GM23338 (cell line): ENCODE data around the gene PKD1. TPM values are rescaled to one million over a fixed set of nuclear protein-coding genes. Genes with fewer than 3 reads are reported as not detected.

Experiments used
- ATAC-seq: fragments of 200-7000 bp; cut with Tn5 transposase; 3 replicates; pipeline ENCODE4 v1.9.1; 2020
- DNase-seq: peaks from one replicate; pipeline ENCODE4 v3.0.0-alpha.2; 2015; ENCODE audit warnings: low spot score
- H2AFZ ChIP-seq: fragments of 200-600 bp; sonication (generic); 2 replicates; pipeline ENCODE4 v1.8.0; 2016; ENCODE audit warnings: antibody characterized with exemption, mild to moderate bottlenecking, moderate library complexity
- H3F3A ChIP-seq: fragments of 200-600 bp; sonication (generic); replicated peaks from 2 replicates; pipeline ENCODE4 v1.8.0; 2017; ENCODE audit warnings: antibody characterized with exemption, mixed run types, low read depth
- H3K27ac ChIP-seq: fragments of 200-600 bp; sonication (generic); 2 replicates; pipeline ENCODE4 v1.6.1; 2016; ENCODE audit warnings: low read depth
- H3K27me3 ChIP-seq: fragments of 200-600 bp; sonication (generic); 2 replicates; pipeline ENCODE4 v1.8.0; 2016; ENCODE audit warnings: mild to moderate bottlenecking, mixed run types, moderate library complexity; ENCODE audit not compliant: insufficient read depth
- H3K36me3 ChIP-seq: fragments of 200-600 bp; sonication (generic); 2 replicates; pipeline ENCODE4 v1.8.0; 2016; ENCODE audit warnings: mild to moderate bottlenecking; ENCODE audit not compliant: insufficient read depth
- H3K4me1 ChIP-seq: fragments of 200-600 bp; sonication (generic); 2 replicates; pipeline ENCODE4 v1.8.0; 2016; ENCODE audit warnings: mild to moderate bottlenecking, moderate library complexity; ENCODE audit not compliant: insufficient read depth
- H3K4me2 ChIP-seq: fragments of 200-600 bp; sonication (generic); 2 replicates; pipeline ENCODE4 v1.7.1; 2017; ENCODE audit warnings: mixed run types
- H3K4me3 ChIP-seq: fragments of 200-600 bp; sonication (generic); 2 replicates; pipeline ENCODE4 v1.6.1; 2016; ENCODE audit warnings: mixed run types
- H3K79me2 ChIP-seq: fragments of 200-600 bp; sonication (generic); replicated peaks from 2 replicates; pipeline ENCODE4 v1.8.0; 2017; ENCODE audit warnings: mild to moderate bottlenecking; ENCODE audit not compliant: insufficient read depth
- H3K9me2 ChIP-seq: fragments of 200-600 bp; sonication (generic); 2 replicates; pipeline ENCODE4 v1.8.0; 2017; ENCODE audit not compliant: insufficient read depth
- H4K20me1 ChIP-seq: fragments of 200-600 bp; sonication (generic); replicated peaks from 2 replicates; pipeline ENCODE4 v1.8.0; 2017; ENCODE audit warnings: mild to moderate bottlenecking; ENCODE audit not compliant: insufficient read depth
- H3K27ac Mint-ChIP-seq: 2 replicates; pipeline ENCODE4 v1.8.0; 2020; ENCODE audit warnings: inconsistent platforms, mild to moderate bottlenecking, moderate library complexity, mixed read lengths
- H3K27me3 Mint-ChIP-seq: 3 replicates; pipeline ENCODE4 v1.8.0; 2022; ENCODE audit warnings: low read depth, mild to moderate bottlenecking, moderate library complexity, mixed read lengths, inconsistent platforms; ENCODE audit not compliant: insufficient read depth, poor library complexity
- H3K36me3 Mint-ChIP-seq: 3 replicates; pipeline ENCODE4 v1.8.0; 2021; ENCODE audit warnings: low read depth, mild to moderate bottlenecking, inconsistent platforms, moderate library complexity, mixed read lengths
- H3K4me1 Mint-ChIP-seq: 3 replicates; pipeline ENCODE4 v1.8.0; 2020; ENCODE audit warnings: mild to moderate bottlenecking, inconsistent platforms, mixed read lengths
- H3K4me3 Mint-ChIP-seq: 3 replicates; pipeline ENCODE4 v1.8.0; 2021; ENCODE audit warnings: moderate library complexity, mild to moderate bottlenecking, inconsistent platforms, mixed read lengths
- H3K9me3 Mint-ChIP-seq: 3 replicates; pipeline ENCODE4 v1.8.0; 2020; ENCODE audit warnings: moderate library complexity, mild to moderate bottlenecking, inconsistent platforms, mixed read lengths
- CREB1 ChIP-seq: fragments of 250-450 bp; sonication (Bioruptor Pico); IDR thresholded peaks from 2 replicates; pipeline ENCODE4 v1.5.0; 2020; ENCODE audit warnings: low read depth, mild to moderate bottlenecking, moderate library complexity
- EZH2 ChIP-seq: fragments of 200-600 bp; sonication (generic); IDR thresholded peaks from one replicate; pipeline ENCODE4 v1.8.0; 2017; ENCODE audit warnings: antibody characterized with exemption, mild to moderate bottlenecking, low read depth; ENCODE audit not compliant: unreplicated experiment
- EZH2phosphoT487 ChIP-seq: fragments of 200-600 bp; sonication (generic); IDR thresholded peaks from one replicate; pipeline ENCODE4 v1.8.1; 2018; ENCODE audit warnings: antibody characterized with exemption; ENCODE audit not compliant: unreplicated experiment
- JUNB ChIP-seq: IDR thresholded peaks from one replicate; pipeline ENCODE4 v1.6.1; 2016; ENCODE audit warnings: antibody characterized with exemption; ENCODE audit not compliant: unreplicated experiment
- NANOG ChIP-seq: IDR thresholded peaks from 2 replicates; pipeline ENCODE4 v1.6.1; 2016; ENCODE audit warnings: antibody characterized with exemption, borderline replicate concordance
- POLR2AphosphoS5 ChIP-seq: IDR thresholded peaks from 2 replicates; pipeline ENCODE4 v1.6.1; 2016; ENCODE audit warnings: antibody characterized with exemption, low read depth
- STAT1 ChIP-seq: IDR thresholded peaks from one replicate; pipeline ENCODE4 v1.6.1; 2016; ENCODE audit warnings: antibody characterized with exemption; ENCODE audit not compliant: unreplicated experiment
- ZNF114 ChIP-seq: fragments of 250-450 bp; sonication (Bioruptor Pico); IDR thresholded peaks from 2 replicates; pipeline ENCODE4 v1.5.0; 2020; ENCODE audit warnings: mild to moderate bottlenecking, moderate library complexity
- ZNF331 ChIP-seq: fragments of 250-450 bp; sonication (Bioruptor Pico); IDR thresholded peaks from 2 replicates; pipeline ENCODE4 v1.5.0; 2020; ENCODE audit warnings: low read depth, mild to moderate bottlenecking, moderate library complexity
- ZNF462 ChIP-seq: fragments of 250-450 bp; sonication (Bioruptor Pico); IDR thresholded peaks from 2 replicates; pipeline ENCODE4 v1.5.0; 2020; ENCODE audit warnings: mild to moderate bottlenecking, moderate library complexity
- polyA plus RNA-seq: library from polyadenylated mRNA; unstranded; fragments of >200 nt; fragmentation: Nextera tagmentation; extraction: Ambion mirVana; gene quantifications from 2 replicates; pipeline ENCODE4 v1.2.1, GENCODE V29; 2016
- total RNA-seq: library from RNA; depleted of rRNA; stranded (reverse); fragments of >200 nt; shearing (Covaris generic); gene quantifications from 2 replicates; pipeline ENCODE4 v1.2.3, GENCODE V29; 2014
- TF ChIP-seq, protein P1 (sequence below): IDR thresholded peaks from one replicate; pipeline ENCODE4 v1.6.1; 2018; ENCODE audit warnings: antibody characterized with exemption; ENCODE audit not compliant: unreplicated experiment
- TF ChIP-seq, protein P2 (sequence below): IDR thresholded peaks from 2 replicates; pipeline ENCODE4 v1.6.1; 2016; ENCODE audit warnings: antibody characterized with exemption
- TF ChIP-seq, protein P3 (sequence below), 2 experiments: fragments of 200-600 bp in 1 of 2; sonication (generic) in 1 of 2; conservative IDR thresholded peaks; 2 replicates each; pipeline versions ENCODE4 v1.5.1 to v1.6.1; 2016 to 2017; ENCODE audit warnings: antibody characterized with exemption in 2 of 2, low read depth in 2 of 2, mild to moderate bottlenecking in 2 of 2, moderate library complexity in 1 of 2

The PKD1 gene
- total and polyA plus RNA-seq, 2 experiments from 2014 or later = 21.1 to 107 TPM

GRCh38 chr16:2095315-2095853 is 40.3 kb downstream of the PKD1 start:
- no peak overlapping the region for H3K4me3 Mint-ChIP-seq
- ATAC-seq = no peak
- H3K27ac Mint-ChIP-seq = no peak overlapping the region
- Histone ChIP-seq H4K20me1 (no peaks in the 10 kb centered on the region; the same call in 1 of the 2 replicates), H3K27ac (no peak overlapping the region), H3K4me1 (peaks cover 4% of the 10 kb centered on the region; the same call in 1 of the 2 replicates), H2AFZ (no peak overlapping the region), H3K36me3 (no peaks in the 10 kb centered on the region), H3K9me2 (no peaks in the 10 kb centered on the region), H3K27me3 (no peaks in the 10 kb centered on the region), H3K4me3 (no peak overlapping the region), H3F3A (peaks cover 7% of the 10 kb centered on the region; the same call in 1 of the 2 replicates), H3K4me2 (no peak overlapping the region), H3K79me2 (no peaks in the 10 kb centered on the region)
- peaks cover 4% of the 10 kb centered on the region; the same call in 1 of the 3 replicates for H3K36me3 Mint-ChIP-seq
- TF ChIP-seq POLR2AphosphoS5 = no peak
- no peak for TF ChIP-seq ZNF462 (CRISPR knock-in tag)
- TF ChIP-seq, protein P1, sequence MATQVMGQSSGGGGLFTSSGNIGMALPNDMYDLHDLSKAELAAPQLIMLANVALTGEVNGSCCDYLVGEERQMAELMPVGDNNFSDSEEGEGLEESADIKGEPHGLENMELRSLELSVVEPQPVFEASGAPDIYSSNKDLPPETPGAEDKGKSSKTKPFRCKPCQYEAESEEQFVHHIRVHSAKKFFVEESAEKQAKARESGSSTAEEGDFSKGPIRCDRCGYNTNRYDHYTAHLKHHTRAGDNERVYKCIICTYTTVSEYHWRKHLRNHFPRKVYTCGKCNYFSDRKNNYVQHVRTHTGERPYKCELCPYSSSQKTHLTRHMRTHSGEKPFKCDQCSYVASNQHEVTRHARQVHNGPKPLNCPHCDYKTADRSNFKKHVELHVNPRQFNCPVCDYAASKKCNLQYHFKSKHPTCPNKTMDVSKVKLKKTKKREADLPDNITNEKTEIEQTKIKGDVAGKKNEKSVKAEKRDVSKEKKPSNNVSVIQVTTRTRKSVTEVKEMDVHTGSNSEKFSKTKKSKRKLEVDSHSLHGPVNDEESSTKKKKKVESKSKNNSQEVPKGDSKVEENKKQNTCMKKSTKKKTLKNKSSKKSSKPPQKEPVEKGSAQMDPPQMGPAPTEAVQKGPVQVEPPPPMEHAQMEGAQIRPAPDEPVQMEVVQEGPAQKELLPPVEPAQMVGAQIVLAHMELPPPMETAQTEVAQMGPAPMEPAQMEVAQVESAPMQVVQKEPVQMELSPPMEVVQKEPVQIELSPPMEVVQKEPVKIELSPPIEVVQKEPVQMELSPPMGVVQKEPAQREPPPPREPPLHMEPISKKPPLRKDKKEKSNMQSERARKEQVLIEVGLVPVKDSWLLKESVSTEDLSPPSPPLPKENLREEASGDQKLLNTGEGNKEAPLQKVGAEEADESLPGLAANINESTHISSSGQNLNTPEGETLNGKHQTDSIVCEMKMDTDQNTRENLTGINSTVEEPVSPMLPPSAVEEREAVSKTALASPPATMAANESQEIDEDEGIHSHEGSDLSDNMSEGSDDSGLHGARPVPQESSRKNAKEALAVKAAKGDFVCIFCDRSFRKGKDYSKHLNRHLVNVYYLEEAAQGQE = no peak
- TF ChIP-seq, protein P2, sequence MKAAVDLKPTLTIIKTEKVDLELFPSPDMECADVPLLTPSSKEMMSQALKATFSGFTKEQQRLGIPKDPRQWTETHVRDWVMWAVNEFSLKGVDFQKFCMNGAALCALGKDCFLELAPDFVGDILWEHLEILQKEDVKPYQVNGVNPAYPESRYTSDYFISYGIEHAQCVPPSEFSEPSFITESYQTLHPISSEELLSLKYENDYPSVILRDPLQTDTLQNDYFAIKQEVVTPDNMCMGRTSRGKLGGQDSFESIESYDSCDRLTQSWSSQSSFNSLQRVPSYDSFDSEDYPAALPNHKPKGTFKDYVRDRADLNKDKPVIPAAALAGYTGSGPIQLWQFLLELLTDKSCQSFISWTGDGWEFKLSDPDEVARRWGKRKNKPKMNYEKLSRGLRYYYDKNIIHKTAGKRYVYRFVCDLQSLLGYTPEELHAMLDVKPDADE = no peak
- no peak for TF ChIP-seq NANOG
- no peak for TF ChIP-seq ZNF114 (CRISPR knock-in tag)
- TF ChIP-seq STAT1 = no peak
- TF ChIP-seq CREB1 = no peak
- TF ChIP-seq, protein P3, sequence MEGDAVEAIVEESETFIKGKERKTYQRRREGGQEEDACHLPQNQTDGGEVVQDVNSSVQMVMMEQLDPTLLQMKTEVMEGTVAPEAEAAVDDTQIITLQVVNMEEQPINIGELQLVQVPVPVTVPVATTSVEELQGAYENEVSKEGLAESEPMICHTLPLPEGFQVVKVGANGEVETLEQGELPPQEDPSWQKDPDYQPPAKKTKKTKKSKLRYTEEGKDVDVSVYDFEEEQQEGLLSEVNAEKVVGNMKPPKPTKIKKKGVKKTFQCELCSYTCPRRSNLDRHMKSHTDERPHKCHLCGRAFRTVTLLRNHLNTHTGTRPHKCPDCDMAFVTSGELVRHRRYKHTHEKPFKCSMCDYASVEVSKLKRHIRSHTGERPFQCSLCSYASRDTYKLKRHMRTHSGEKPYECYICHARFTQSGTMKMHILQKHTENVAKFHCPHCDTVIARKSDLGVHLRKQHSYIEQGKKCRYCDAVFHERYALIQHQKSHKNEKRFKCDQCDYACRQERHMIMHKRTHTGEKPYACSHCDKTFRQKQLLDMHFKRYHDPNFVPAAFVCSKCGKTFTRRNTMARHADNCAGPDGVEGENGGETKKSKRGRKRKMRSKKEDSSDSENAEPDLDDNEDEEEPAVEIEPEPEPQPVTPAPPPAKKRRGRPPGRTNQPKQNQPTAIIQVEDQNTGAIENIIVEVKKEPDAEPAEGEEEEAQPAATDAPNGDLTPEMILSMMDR (conservative IDR thresholded peaks at IDR 0.05; ENCODE audit: low read depth in 2 of 2) = no peak
- no peak for TF ChIP-seq EZH2phosphoT487
- TF ChIP-seq ZNF331 (CRISPR knock-in tag) = no peak
- TF ChIP-seq JUNB = no peak
- no peak for TF ChIP-seq EZH2
- H3K27me3 Mint-ChIP-seq = peaks cover 18% of the 10 kb centered on the region
- H3K4me1 Mint-ChIP-seq = no peaks in the 10 kb centered on the region
- no peak for DNase-seq
- H3K9me3 Mint-ChIP-seq = no peaks in the 10 kb centered on the region
